Measurements from ENCODE around the gene PNPLA7. TPM values are rescaled to one million over a fixed set of nuclear protein-coding genes. Genes with fewer than 3 reads are reported as not detected.
"Not testable (repeated sequence)": the region's sequence is repeated elsewhere in the genome, so short reads cannot be mapped to it uniquely, and the experiment has no call there.

Gene PNPLA7
- total RNA-seq (10 to 100 TPM in 4 of 5 donors, 1 to 10 TPM in 1; 3.5 to 51.3 (median 21.4) TPM), polyA plus RNA-seq (10 to 100 TPM in 2 of 3 donors, 1 to 10 TPM in 1; 9.2 to 15.6 (median 14.1) TPM)
- long read RNA-seq, donor 1, partial matches to known transcripts: 68 of 68 reads
- long read RNA-seq, donor 1, other reads (novel, unspliced or antisense): 0 of 68 reads
- long read RNA-seq, donor 2, partial matches to known transcripts: 105 of 105 reads
- long read RNA-seq, donor 2, other reads (novel, unspliced or antisense): 0 of 105 reads
- long read RNA-seq, donor 3, partial matches to known transcripts: 55 of 55 reads
- long read RNA-seq, donor 3, other reads (novel, unspliced or antisense): 0 of 55 reads
- long read RNA-seq, donor 4: 0 reads
- long read RNA-seq, donor 5: 0 reads
- long read RNA-seq, donor 6: 0 reads
- long read RNA-seq, donor 7: 0 reads
- long read RNA-seq, donor 8: 0 reads
- long read RNA-seq, donor 9, partial matches to known transcripts: 59 of 59 reads
- long read RNA-seq, donor 9, other reads (novel, unspliced or antisense): 0 of 59 reads
- long read RNA-seq, donor 10: 0 reads

GRCh38 chr9:137550231-137550621 lies at the start of gene PNPLA7:
PNPLA7 (minus strand) TSS chr9:137550402; CDS start chr9:137550197, 205 bp downstream.
- WGBS, 5 donors: 1 to 5% (median 4%) methylated on average over 3 to 13 of the region's 13 CpGs
- no peak for TF ChIP-seq EP300 (IDR thresholded peaks at IDR 0.05)
- TF ChIP-seq CTCF (IDR thresholded peaks at IDR 0.05): no peak
- TF ChIP-seq POLR2A (IDR thresholded peaks at IDR 0.05): no peak
- TF ChIP-seq POLR2AphosphoS5 (IDR thresholded peaks at IDR 0.05): peak; percentile 69 to 81 (median 73)
- H3K27ac ChIP-seq: peak within 1 kb of the TSS; percentile 87 to 96 (median 93)
- H3K4me1 ChIP-seq: peaks cover 18 to 53% (median 51%) of the 10 kb centered on the region in 4 donors
- intact Hi-C loops (cut with DNase I; ENCODE audit: low total_unique reads): no loop called here
- no peaks in the 10 kb centered on the region for H3K27me3 ChIP-seq
- H3K4me3 ChIP-seq: peak within 1 kb of the TSS; percentile 62 to 95 (median 77)
- DNase-seq: peak; percentile 93 to 96
- H3K9me3 ChIP-seq: no peaks in the 10 kb centered on the region
- peaks cover 8 to 27% (median 17%) of the 10 kb centered on the region in 4 donors for H3K36me3 ChIP-seq

- Histone ChIP-seq H3K9me3 (no peaks in the 10 kb centered on the region), H3K4me1 (peaks cover 0 to 7% (median 3%) of the 10 kb centered on the region in 4 donors), H3K4me3 (no peak overlapping the region), H3K27ac (no peak overlapping the region), H3K36me3 (no peaks in the 10 kb centered on the region), H3K27me3 (no peaks in the 10 kb centered on the region)
- 72 to 81% (median 77%) methylated on average over 8 of the region's 8 CpGs for WGBS, 5 donors
- intact Hi-C loops (cut with DNase I; ENCODE audit: low total_unique reads): no loop called here
- DNase-seq: no peak
- TF ChIP-seq POLR2AphosphoS5 (IDR thresholded peaks at IDR 0.05) (no peak), EP300 (IDR thresholded peaks at IDR 0.05) (no peak), POLR2A (IDR thresholded peaks at IDR 0.05) (no peak), CTCF (IDR thresholded peaks at IDR 0.05) (no peak)
Observed at GRCh38 chr9:137598943-137599342, 48.7 kb upstream of the PNPLA7 start.

- H3K9me3 ChIP-seq; H3K27ac ChIP-seq; H3K27me3 ChIP-seq; H3K4me3 ChIP-seq; DNase-seq; H3K36me3 ChIP-seq; intact Hi-C loops (cut with DNase I; ENCODE audit: low total_unique reads): not testable (repeated sequence)
- 94 to 98% (median 96%) methylated on average over 7 of the region's 7 CpGs for WGBS, 5 donors
- H3K4me1 ChIP-seq: peaks cover 8 to 28% (median 25%) of the 10 kb centered on the region in 4 donors
Observed at GRCh38 chr9:137596577-137596976, 46.4 kb upstream of the PNPLA7 start.

- Histone ChIP-seq H3K4me1 (peaks cover 27 to 51% (median 50%) of the 10 kb centered on the region in 4 donors), H3K4me3 (no peak overlapping the region), H3K27ac (peak overlapping the region; percentile 75 to 87 (median 81)), H3K9me3 (no peaks in the 10 kb centered on the region), H3K27me3 (no peaks in the 10 kb centered on the region), H3K36me3 (peaks cover 2 to 4% (median 3%) of the 10 kb centered on the region in 4 donors)
- WGBS, 5 donors: 26 to 51% (median 30%) methylated on average over 10 to 12 of the region's 12 CpGs
- DNase-seq: peak; percentile 83 to 90
- intact Hi-C loops (cut with DNase I; ENCODE audit: low total_unique reads): no loop called here
- TF ChIP-seq POLR2AphosphoS5 (IDR thresholded peaks at IDR 0.05) (no peak), CTCF (IDR thresholded peaks at IDR 0.05) (no peak), POLR2A (IDR thresholded peaks at IDR 0.05) (no peak), EP300 (IDR thresholded peaks at IDR 0.05) (no peak)
Observed at GRCh38 chr9:137593176-137593575, 43.0 kb upstream of the PNPLA7 start.

All from stomach (tissue), 19 donors.